HEK293 (cell line): ENCODE measurements around the gene LIN9.

Source experiments
- FEZF1 ChIP-seq: fragments of 450-650 bp; formaldehyde crosslinking; IDR thresholded peaks from 2 replicates; pipeline ENCODE4 v1.5.1; 2016; ENCODE audit warnings: missing biosample characterization, missing genetic modification characterization
- GFI1B ChIP-seq: fragments of 450-650 bp; formaldehyde crosslinking; IDR thresholded peaks from 2 replicates; pipeline ENCODE4 v1.5.1; 2016; ENCODE audit warnings: missing biosample characterization, missing genetic modification characterization
- MEIS1 ChIP-seq: sonication (generic); formaldehyde crosslinking; IDR thresholded peaks from 2 replicates; pipeline ENCODE4 v1.8.1; 2022; ENCODE audit warnings: missing genetic modification reagents, mild to moderate bottlenecking, borderline replicate concordance
- REPIN1 ChIP-seq: fragments of 450-650 bp; formaldehyde crosslinking; IDR thresholded peaks from 2 replicates; pipeline ENCODE4 v1.5.1; 2017; ENCODE audit warnings: missing biosample characterization, missing genetic modification characterization, low read depth
- ZFP3 ChIP-seq: fragments of 450-650 bp; formaldehyde crosslinking; IDR thresholded peaks from 2 replicates; pipeline ENCODE4 v1.5.1; 2016; ENCODE audit warnings: low read depth, missing biosample characterization, missing genetic modification characterization
- ZNF112 ChIP-seq: fragments of 450-650 bp; formaldehyde crosslinking; IDR thresholded peaks from 2 replicates; pipeline ENCODE4 v1.5.0; 2017; ENCODE audit warnings: missing biosample characterization, missing genetic modification characterization
- ZNF114 ChIP-seq: fragments of 450-650 bp; formaldehyde crosslinking; IDR thresholded peaks from 2 replicates; pipeline ENCODE4 v1.5.0; 2017; ENCODE audit warnings: missing biosample characterization, missing genetic modification characterization
- ZNF157 ChIP-seq: fragments of 450-650 bp; formaldehyde crosslinking; IDR thresholded peaks from 2 replicates; pipeline ENCODE4 v1.5.1; 2016; ENCODE audit warnings: missing biosample characterization, missing genetic modification characterization
- ZNF2 ChIP-seq: fragments of 450-650 bp; formaldehyde crosslinking; IDR thresholded peaks from 2 replicates; pipeline ENCODE4 v1.5.1; 2016; ENCODE audit warnings: missing biosample characterization, missing genetic modification characterization
- ZNF280C ChIP-seq: fragments of 450-650 bp; formaldehyde crosslinking; IDR thresholded peaks from 2 replicates; pipeline ENCODE4 v1.5.1; 2016; ENCODE audit warnings: missing biosample characterization, missing genetic modification characterization
- ZNF558 ChIP-seq: fragments of 450-650 bp; formaldehyde crosslinking; IDR thresholded peaks from 2 replicates; pipeline ENCODE4 v1.5.1; 2016; ENCODE audit warnings: missing biosample characterization, missing genetic modification characterization
- ZNF596 ChIP-seq: fragments of 450-650 bp; IDR thresholded peaks from 2 replicates; pipeline ENCODE4 v1.5.0; 2018; ENCODE audit warnings: missing biosample characterization, mild to moderate bottlenecking, missing genetic modification characterization, moderate library complexity
- ZNF660 ChIP-seq: fragments of 450-650 bp; IDR thresholded peaks from 2 replicates; pipeline ENCODE4 v1.5.1; 2018; ENCODE audit warnings: missing biosample characterization, mild to moderate bottlenecking, missing genetic modification characterization
- ZNF747 ChIP-seq: fragments of 450-650 bp; formaldehyde crosslinking; IDR thresholded peaks from 2 replicates; pipeline ENCODE4 v1.5.1; 2016; ENCODE audit warnings: missing biosample characterization, missing genetic modification characterization
- ZSCAN23 ChIP-seq: fragments of 450-650 bp; formaldehyde crosslinking; IDR thresholded peaks from 2 replicates; pipeline ENCODE4 v1.5.1; 2016; ENCODE audit warnings: missing biosample characterization, missing genetic modification characterization
- TF ChIP-seq, protein P1 (sequence below): fragments of 450-650 bp; formaldehyde crosslinking; IDR thresholded peaks from 2 replicates; pipeline ENCODE4 v1.5.1; 2016; ENCODE audit warnings: missing biosample characterization, missing genetic modification characterization, borderline replicate concordance
- TF ChIP-seq, protein P2 (sequence below): fragments of 450-650 bp; formaldehyde crosslinking; IDR thresholded peaks from 2 replicates; pipeline ENCODE4 v1.5.1; 2016; ENCODE audit warnings: missing biosample characterization, missing genetic modification characterization
- TF ChIP-seq, protein P3 (sequence below): fragments of 450-650 bp; formaldehyde crosslinking; IDR thresholded peaks from 2 replicates; pipeline ENCODE4 v1.5.1; 2016; ENCODE audit warnings: missing biosample characterization, missing genetic modification characterization
- TF ChIP-seq, protein P4 (sequence below): fragments of 450-650 bp; formaldehyde crosslinking; IDR thresholded peaks from 2 replicates; pipeline ENCODE4 v1.5.1; 2016; ENCODE audit warnings: missing biosample characterization, missing genetic modification characterization
- TF ChIP-seq, protein P5 (sequence below): fragments of 450-650 bp; formaldehyde crosslinking; IDR thresholded peaks from 2 replicates; pipeline ENCODE4 v1.5.1; 2016; ENCODE audit warnings: missing biosample characterization, missing genetic modification characterization
- TF ChIP-seq, protein P6 (sequence below): fragments of 450-650 bp; formaldehyde crosslinking; IDR thresholded peaks from 2 replicates; pipeline ENCODE4 v1.5.1; 2017; ENCODE audit warnings: missing biosample characterization, missing genetic modification characterization

LIN9 gene

DNA sequence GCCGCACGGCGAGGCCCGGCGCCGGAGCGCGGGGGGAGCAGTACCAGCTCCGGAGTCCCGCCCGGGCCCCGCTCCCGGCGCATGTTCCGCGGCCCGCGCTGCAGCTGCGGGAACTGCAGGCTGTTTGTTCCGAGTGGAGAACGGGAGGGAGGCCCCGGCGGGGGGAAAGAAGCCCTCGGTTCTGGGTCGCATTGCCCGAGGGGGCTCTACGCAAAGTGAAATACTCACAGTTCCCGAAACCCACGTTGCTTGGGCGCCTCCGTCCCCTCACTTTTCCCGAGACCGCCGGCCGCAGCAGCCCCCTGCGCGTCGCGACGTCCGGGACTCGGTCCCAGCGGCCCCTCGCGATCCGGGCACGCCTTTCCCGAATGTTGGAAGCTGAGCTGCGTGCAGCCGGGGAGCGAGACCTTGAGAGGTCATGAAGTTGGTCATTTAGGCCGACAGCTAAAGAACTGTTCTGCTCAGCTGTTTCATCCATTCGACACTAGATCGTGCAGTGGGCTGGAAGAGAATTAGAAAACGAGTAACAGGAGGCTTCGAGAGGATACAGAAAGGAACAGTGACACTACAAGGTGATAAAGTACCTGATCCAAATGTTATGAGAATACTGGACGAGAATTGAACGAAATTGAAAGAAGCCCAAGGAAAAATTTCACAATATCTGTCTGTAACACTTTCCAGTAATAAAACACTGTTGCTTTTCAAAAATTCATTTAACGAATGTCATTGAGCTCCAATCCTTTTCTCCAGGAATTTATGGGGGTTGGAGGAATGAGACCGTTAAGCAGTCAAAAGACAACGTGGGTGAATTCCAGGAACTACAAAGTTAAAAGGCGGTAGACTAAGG, 657 bp upstream of the LIN9 start (continued):
- TF ChIP-seq, protein P1, sequence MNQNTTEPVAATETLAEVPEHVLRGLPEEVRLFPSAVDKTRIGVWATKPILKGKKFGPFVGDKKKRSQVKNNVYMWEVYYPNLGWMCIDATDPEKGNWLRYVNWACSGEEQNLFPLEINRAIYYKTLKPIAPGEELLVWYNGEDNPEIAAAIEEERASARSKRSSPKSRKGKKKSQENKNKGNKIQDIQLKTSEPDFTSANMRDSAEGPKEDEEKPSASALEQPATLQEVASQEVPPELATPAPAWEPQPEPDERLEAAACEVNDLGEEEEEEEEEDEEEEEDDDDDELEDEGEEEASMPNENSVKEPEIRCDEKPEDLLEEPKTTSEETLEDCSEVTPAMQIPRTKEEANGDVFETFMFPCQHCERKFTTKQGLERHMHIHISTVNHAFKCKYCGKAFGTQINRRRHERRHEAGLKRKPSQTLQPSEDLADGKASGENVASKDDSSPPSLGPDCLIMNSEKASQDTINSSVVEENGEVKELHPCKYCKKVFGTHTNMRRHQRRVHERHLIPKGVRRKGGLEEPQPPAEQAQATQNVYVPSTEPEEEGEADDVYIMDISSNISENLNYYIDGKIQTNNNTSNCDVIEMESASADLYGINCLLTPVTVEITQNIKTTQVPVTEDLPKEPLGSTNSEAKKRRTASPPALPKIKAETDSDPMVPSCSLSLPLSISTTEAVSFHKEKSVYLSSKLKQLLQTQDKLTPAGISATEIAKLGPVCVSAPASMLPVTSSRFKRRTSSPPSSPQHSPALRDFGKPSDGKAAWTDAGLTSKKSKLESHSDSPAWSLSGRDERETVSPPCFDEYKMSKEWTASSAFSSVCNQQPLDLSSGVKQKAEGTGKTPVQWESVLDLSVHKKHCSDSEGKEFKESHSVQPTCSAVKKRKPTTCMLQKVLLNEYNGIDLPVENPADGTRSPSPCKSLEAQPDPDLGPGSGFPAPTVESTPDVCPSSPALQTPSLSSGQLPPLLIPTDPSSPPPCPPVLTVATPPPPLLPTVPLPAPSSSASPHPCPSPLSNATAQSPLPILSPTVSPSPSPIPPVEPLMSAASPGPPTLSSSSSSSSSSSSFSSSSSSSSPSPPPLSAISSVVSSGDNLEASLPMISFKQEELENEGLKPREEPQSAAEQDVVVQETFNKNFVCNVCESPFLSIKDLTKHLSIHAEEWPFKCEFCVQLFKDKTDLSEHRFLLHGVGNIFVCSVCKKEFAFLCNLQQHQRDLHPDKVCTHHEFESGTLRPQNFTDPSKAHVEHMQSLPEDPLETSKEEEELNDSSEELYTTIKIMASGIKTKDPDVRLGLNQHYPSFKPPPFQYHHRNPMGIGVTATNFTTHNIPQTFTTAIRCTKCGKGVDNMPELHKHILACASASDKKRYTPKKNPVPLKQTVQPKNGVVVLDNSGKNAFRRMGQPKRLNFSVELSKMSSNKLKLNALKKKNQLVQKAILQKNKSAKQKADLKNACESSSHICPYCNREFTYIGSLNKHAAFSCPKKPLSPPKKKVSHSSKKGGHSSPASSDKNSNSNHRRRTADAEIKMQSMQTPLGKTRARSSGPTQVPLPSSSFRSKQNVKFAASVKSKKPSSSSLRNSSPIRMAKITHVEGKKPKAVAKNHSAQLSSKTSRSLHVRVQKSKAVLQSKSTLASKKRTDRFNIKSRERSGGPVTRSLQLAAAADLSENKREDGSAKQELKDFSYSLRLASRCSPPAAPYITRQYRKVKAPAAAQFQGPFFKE (tag by site-specific recombination): no peak; the same call in 1 of the 2 replicates
- TF ChIP-seq, protein P2, sequence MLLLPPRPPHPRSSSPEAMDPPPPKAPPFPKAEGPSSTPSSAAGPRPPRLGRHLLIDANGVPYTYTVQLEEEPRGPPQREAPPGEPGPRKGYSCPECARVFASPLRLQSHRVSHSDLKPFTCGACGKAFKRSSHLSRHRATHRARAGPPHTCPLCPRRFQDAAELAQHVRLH (tag by site-specific recombination): no peak
- TF ChIP-seq, protein P3, sequence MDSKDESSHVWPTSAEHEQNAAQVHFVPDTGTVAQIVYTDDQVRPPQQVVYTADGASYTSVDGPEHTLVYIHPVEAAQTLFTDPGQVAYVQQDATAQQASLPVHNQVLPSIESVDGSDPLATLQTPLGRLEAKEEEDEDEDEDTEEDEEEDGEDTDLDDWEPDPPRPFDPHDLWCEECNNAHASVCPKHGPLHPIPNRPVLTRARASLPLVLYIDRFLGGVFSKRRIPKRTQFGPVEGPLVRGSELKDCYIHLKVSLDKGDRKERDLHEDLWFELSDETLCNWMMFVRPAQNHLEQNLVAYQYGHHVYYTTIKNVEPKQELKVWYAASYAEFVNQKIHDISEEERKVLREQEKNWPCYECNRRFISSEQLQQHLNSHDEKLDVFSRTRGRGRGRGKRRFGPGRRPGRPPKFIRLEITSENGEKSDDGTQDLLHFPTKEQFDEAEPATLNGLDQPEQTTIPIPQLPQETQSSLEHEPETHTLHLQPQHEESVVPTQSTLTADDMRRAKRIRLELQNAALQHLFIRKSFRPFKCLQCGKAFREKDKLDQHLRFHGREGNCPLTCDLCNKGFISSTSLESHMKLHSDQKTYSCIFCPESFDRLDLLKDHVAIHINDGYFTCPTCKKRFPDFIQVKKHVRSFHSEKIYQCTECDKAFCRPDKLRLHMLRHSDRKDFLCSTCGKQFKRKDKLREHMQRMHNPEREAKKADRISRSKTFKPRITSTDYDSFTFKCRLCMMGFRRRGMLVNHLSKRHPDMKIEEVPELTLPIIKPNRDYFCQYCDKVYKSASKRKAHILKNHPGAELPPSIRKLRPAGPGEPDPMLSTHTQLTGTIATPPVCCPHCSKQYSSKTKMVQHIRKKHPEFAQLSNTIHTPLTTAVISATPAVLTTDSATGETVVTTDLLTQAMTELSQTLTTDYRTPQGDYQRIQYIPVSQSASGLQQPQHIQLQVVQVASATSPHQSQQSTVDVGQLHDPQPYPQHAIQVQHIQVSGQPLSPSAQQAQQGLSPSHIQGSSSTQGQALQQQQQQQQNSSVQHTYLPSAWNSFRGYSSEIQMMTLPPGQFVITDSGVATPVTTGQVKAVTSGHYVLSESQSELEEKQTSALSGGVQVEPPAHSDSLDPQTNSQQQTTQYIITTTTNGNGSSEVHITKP (tag by site-specific recombination): peak; percentile 56
- TF ChIP-seq, protein P4, sequence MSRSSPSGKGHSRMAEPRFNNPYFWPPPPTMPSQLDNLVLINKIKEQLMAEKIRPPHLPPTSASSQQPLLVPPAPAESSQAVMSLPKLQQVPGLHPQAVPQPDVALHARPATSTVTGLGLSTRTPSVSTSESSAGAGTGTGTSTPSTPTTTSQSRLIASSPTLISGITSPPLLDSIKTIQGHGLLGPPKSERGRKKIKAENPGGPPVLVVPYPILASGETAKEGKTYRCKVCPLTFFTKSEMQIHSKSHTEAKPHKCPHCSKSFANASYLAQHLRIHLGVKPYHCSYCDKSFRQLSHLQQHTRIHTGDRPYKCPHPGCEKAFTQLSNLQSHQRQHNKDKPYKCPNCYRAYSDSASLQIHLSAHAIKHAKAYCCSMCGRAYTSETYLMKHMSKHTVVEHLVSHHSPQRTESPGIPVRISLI: no peak
- TF ChIP-seq ZNF112 (tag by site-specific recombination) (no peak), ZNF157 (tag by site-specific recombination) (no peak), REPIN1 (peak; percentile 59; the same call in 1 of the 2 replicates), ZNF2 (tag by site-specific recombination) (peak; percentile 87), ZNF747 (no peak), FEZF1 (tag by site-specific recombination) (no peak), ZNF596 (peak; percentile 59), ZFP3 (tag by site-specific recombination) (no peak), MEIS1 (no peak), ZNF114 (no peak), ZNF660 (tag by site-specific recombination) (peak; percentile 78), ZNF558 (tag by site-specific recombination) (0 out of 2 replicates have a peak, but pooled peaks have one; percentile 20), GFI1B (tag by site-specific recombination) (peak; percentile 11; the same call in 1 of the 2 replicates), ZSCAN23 (0 out of 2 replicates have a peak, but pooled peaks have one; percentile 32), ZNF280C (tag by site-specific recombination) (no peak)
- TF ChIP-seq, protein P5, sequence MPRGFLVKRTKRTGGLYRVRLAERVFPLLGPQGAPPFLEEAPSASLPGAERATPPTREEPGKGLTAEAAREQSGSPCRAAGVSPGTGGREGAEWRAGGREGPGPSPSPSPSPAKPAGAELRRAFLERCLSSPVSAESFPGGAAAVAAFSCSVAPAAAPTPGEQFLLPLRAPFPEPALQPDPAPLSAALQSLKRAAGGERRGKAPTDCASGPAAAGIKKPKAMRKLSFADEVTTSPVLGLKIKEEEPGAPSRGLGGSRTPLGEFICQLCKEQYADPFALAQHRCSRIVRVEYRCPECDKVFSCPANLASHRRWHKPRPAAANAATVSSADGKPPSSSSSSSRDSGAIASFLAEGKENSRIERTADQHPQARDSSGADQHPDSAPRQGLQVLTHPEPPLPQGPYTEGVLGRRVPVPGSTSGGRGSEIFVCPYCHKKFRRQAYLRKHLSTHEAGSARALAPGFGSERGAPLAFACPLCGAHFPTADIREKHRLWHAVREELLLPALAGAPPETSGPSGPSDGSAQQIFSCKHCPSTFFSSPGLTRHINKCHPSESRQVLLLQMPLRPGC (tag by site-specific recombination): 0 out of 2 replicates have a peak, but pooled peaks have one; percentile 52
- TF ChIP-seq, protein P6, sequence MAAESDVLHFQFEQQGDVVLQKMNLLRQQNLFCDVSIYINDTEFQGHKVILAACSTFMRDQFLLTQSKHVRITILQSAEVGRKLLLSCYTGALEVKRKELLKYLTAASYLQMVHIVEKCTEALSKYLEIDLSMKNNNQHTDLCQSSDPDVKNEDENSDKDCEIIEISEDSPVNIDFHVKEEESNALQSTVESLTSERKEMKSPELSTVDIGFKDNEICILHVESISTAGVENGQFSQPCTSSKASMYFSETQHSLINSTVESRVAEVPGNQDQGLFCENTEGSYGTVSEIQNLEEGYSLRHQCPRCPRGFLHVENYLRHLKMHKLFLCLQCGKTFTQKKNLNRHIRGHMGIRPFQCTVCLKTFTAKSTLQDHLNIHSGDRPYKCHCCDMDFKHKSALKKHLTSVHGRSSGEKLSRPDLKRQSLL (tag by site-specific recombination): peak; percentile 94
